ENCODE data around the gene KIF23.

The KIF23 gene

DNA sequence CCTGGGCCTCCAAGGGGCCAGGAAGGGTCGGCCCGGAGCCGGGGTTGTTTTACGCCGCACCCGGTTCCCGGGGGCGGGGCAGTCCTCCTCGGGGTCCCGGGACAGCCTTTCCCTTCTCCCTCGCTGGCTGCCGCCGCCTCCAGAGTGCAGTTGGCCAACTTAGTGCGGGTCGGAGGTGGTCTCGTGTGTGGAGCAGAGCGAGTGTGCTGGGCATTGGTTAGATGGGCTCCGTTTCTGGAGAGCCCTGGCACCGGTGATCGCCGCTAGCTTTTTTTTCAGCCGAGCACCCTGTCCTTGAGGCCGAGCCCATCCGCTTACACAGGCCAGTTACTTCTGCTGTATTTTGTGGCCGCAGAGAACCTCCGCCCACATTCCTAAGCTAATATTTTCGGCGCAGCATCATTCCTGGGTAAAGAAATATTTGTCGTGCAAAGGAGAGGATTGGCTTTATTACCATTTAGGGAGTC is 585 bp downstream of the KIF23 start:
- H3K27ac ChIP-seq (replicated peaks; ENCODE audit: low read length): peak overlapping the region; percentile 86
- no peaks in the 10 kb centered on the region for H3K27me3 ChIP-seq (ENCODE audit: control insufficient read depth in 3 of 3, insufficient read depth in 3 of 3, low read depth in 1 of 3, low read length in 3 of 3)
- peak overlapping the region; percentile 99 for H2BK5ac ChIP-seq (ENCODE audit: low read length)
- H2BK15ac ChIP-seq (ENCODE audit: low read length): no peak overlapping the region
- H3K14ac ChIP-seq (ENCODE audit: low read length): peak overlapping the region; percentile 95
- H3K4me3 ChIP-seq (ENCODE audit: low read length in 2 of 2): peak overlapping the region; percentile 99
- H3K23ac ChIP-seq (ENCODE audit: low read depth, low read length, poor library complexity): peak overlapping the region; percentile 95
- H2BK120ac ChIP-seq (ENCODE audit: low read depth, low read length): no peak overlapping the region
- peak overlapping the region; percentile 67 for H3K4me2 ChIP-seq (ENCODE audit: insufficient read depth, low read length, poor library complexity, severe bottlenecking)
- H3K18ac ChIP-seq (ENCODE audit: low read length): peak overlapping the region; percentile 98
- H2BK12ac ChIP-seq (ENCODE audit: low read length): no peak overlapping the region
- DNase-seq (ENCODE audit: low spot score): peak; percentile 24
- peak overlapping the region; percentile 97 for H3K9ac ChIP-seq (ENCODE audit: low read depth, low read length, poor library complexity)
- peaks cover 0 to 2% of the 10 kb centered on the region in 2 donors for H3K4me1 ChIP-seq (ENCODE audit: control insufficient read depth in 2 of 2, insufficient read depth in 1 of 2, low read depth in 1 of 2, low read length in 2 of 2)
- H2AFZ ChIP-seq (ENCODE audit: low read length): peak overlapping the region; percentile 98
- peaks cover 1% of the 10 kb centered on the region for H3K79me1 ChIP-seq (ENCODE audit: low read depth, low read length)
- peak overlapping the region; percentile 49 for H2AK5ac ChIP-seq (ENCODE audit: low read depth, low read length)
- H3K9me3 ChIP-seq (replicated peaks in 1 of 2; ENCODE audit: control insufficient read depth in 2 of 2, insufficient read depth in 1 of 2, low read depth in 1 of 2, low read length in 2 of 2): no peaks in the 10 kb centered on the region
- H4K8ac ChIP-seq (ENCODE audit: low read depth, low read length): no peak overlapping the region
- no CpG with 5 or more reads among the region's 29 CpGs for WGBS, 2 donors (ENCODE audit: extremely low coverage in 2 of 2, insufficient read length in 2 of 2, insufficient replicate concordance in 1 of 2)
- peak overlapping the region; percentile 92 for H4K91ac ChIP-seq (ENCODE audit: low read depth, low read length, poor library complexity)
- H3K4ac ChIP-seq (ENCODE audit: low read length): no peak overlapping the region
- H3K36me3 ChIP-seq (replicated peaks in 1 of 2; ENCODE audit: control insufficient read depth in 2 of 2, insufficient read depth in 2 of 2, low read length in 2 of 2): peaks cover 8 to 37% of the 10 kb centered on the region in 2 donors

DNA sequence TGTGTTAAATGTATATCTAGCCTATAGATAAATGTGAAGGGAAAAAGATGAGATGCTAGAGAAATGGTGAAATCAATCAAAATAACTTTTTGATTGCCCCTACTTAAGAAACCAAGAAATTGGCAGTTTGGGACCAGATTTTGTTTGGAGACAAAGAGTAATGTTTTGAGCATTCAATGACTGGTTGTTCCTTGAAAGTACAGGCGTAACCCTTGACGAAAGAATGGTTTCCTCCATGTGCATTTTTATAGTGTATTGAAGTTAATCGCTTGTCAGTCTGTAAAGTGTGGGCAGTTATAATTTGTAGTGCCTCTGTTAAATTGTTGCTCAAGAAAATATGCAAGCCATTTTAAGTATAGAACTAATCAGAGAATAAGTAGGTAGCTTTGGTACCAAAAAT is 1.2 kb downstream of the KIF23 start:
- Histone ChIP-seq H3K9ac (ENCODE audit: low read depth, low read length, poor library complexity) (no peak overlapping the region), H3K14ac (ENCODE audit: low read length) (no peak overlapping the region)
- DNase-seq (ENCODE audit: low spot score): no peak

DNA sequence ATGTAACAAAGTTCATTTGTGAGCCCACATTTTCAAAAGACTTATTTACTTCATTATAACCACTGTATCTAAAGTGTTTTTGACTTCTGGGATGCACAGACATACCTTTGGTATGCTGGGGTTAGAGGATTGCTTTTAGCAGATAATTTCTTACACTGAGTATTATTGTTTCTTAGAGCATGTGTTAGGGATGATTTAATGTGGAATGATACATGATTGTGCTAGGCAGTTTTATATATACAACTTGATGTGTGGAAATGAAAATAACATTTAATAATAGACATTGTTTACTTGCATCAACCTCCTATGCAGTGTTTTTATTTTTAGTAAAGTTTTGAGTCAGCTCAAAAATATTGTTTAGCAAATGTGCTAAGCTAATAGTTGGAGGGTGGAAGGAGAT is 3.4 kb downstream of the KIF23 start:
- no peak overlapping the region for H3K23ac ChIP-seq (ENCODE audit: low read depth, low read length, poor library complexity)
- H3K4me1 ChIP-seq (ENCODE audit: control insufficient read depth in 2 of 2, insufficient read depth in 1 of 2, low read depth in 1 of 2, low read length in 2 of 2): peaks cover 0 to 2% of the 10 kb centered on the region in 2 donors
- no peak overlapping the region for H4K8ac ChIP-seq (ENCODE audit: low read depth, low read length)
- H2AK5ac ChIP-seq (ENCODE audit: low read depth, low read length): no peak overlapping the region
- H3K9ac ChIP-seq (ENCODE audit: low read depth, low read length, poor library complexity): no peak overlapping the region
- no peak overlapping the region for H3K18ac ChIP-seq (ENCODE audit: low read length)
- H3K4me2 ChIP-seq (ENCODE audit: insufficient read depth, low read length, poor library complexity, severe bottlenecking): no peak overlapping the region
- no peak overlapping the region for H2AFZ ChIP-seq (ENCODE audit: low read length)
- no peak overlapping the region for H2BK15ac ChIP-seq (ENCODE audit: low read length)
- H2BK120ac ChIP-seq (ENCODE audit: low read depth, low read length): no peak overlapping the region
- no peak overlapping the region for H3K14ac ChIP-seq (ENCODE audit: low read length)
- H3K27me3 ChIP-seq (ENCODE audit: control insufficient read depth in 3 of 3, insufficient read depth in 3 of 3, low read depth in 1 of 3, low read length in 3 of 3): no peaks in the 10 kb centered on the region
- no peak overlapping the region for H2BK12ac ChIP-seq (ENCODE audit: low read length)
- H3K9me3 ChIP-seq (replicated peaks in 1 of 2; ENCODE audit: control insufficient read depth in 2 of 2, insufficient read depth in 1 of 2, low read depth in 1 of 2, low read length in 2 of 2): no peaks in the 10 kb centered on the region
- no peak overlapping the region for H4K91ac ChIP-seq (ENCODE audit: low read depth, low read length, poor library complexity)
- peaks cover 16 to 65% of the 10 kb centered on the region in 2 donors for H3K36me3 ChIP-seq (replicated peaks in 1 of 2; ENCODE audit: control insufficient read depth in 2 of 2, insufficient read depth in 2 of 2, low read length in 2 of 2)
- no peak overlapping the region for H2BK5ac ChIP-seq (ENCODE audit: low read length)
- no peak for DNase-seq (ENCODE audit: low spot score)
- no peak overlapping the region for H3K4ac ChIP-seq (ENCODE audit: low read length)
- no peak overlapping the region for H3K27ac ChIP-seq (replicated peaks; ENCODE audit: low read length)
- peaks cover 1% of the 10 kb centered on the region for H3K79me1 ChIP-seq (ENCODE audit: low read depth, low read length)
- no peak overlapping the region for H3K4me3 ChIP-seq (ENCODE audit: low read length in 2 of 2)

More for the DNA sequence above, 1.2 kb downstream of the KIF23 start:
- Histone ChIP-seq H2BK15ac (ENCODE audit: low read length) (no peak overlapping the region), H4K91ac (ENCODE audit: low read depth, low read length, poor library complexity) (no peak overlapping the region), H3K4me2 (ENCODE audit: insufficient read depth, low read length, poor library complexity, severe bottlenecking) (peak overlapping the region; percentile 43), H3K18ac (ENCODE audit: low read length) (no peak overlapping the region), H3K4ac (ENCODE audit: low read length) (no peak overlapping the region), H3K4me1 (ENCODE audit: control insufficient read depth in 2 of 2, insufficient read depth in 1 of 2, low read depth in 1 of 2, low read length in 2 of 2) (peaks cover 0 to 2% of the 10 kb centered on the region in 2 donors), H3K4me3 (ENCODE audit: low read length in 2 of 2) (peak overlapping the region; percentile 72 to 99), H2AFZ (ENCODE audit: low read length) (no peak overlapping the region), H3K79me1 (ENCODE audit: low read depth, low read length) (peaks cover 1% of the 10 kb centered on the region), H3K23ac (ENCODE audit: low read depth, low read length, poor library complexity) (no peak overlapping the region), H2BK12ac (ENCODE audit: low read length) (no peak overlapping the region), H3K27ac (replicated peaks; ENCODE audit: low read length) (no peak overlapping the region), H2AK5ac (ENCODE audit: low read depth, low read length) (no peak overlapping the region), H2BK120ac (ENCODE audit: low read depth, low read length) (no peak overlapping the region), H3K36me3 (replicated peaks in 1 of 2; ENCODE audit: control insufficient read depth in 2 of 2, insufficient read depth in 2 of 2, low read length in 2 of 2) (peaks cover 11 to 43% of the 10 kb centered on the region in 2 donors), H3K27me3 (ENCODE audit: control insufficient read depth in 3 of 3, insufficient read depth in 3 of 3, low read depth in 1 of 3, low read length in 3 of 3) (no peaks in the 10 kb centered on the region), H4K8ac (ENCODE audit: low read depth, low read length) (no peak overlapping the region), H3K9me3 (replicated peaks in 1 of 2; ENCODE audit: control insufficient read depth in 2 of 2, insufficient read depth in 1 of 2, low read depth in 1 of 2, low read length in 2 of 2) (no peaks in the 10 kb centered on the region), H2BK5ac (ENCODE audit: low read length) (no peak overlapping the region)
- no CpG with 5 or more reads among the region's 3 CpGs for WGBS, 2 donors (ENCODE audit: extremely low coverage in 2 of 2, insufficient read length in 2 of 2, insufficient replicate concordance in 1 of 2)

DNA sequence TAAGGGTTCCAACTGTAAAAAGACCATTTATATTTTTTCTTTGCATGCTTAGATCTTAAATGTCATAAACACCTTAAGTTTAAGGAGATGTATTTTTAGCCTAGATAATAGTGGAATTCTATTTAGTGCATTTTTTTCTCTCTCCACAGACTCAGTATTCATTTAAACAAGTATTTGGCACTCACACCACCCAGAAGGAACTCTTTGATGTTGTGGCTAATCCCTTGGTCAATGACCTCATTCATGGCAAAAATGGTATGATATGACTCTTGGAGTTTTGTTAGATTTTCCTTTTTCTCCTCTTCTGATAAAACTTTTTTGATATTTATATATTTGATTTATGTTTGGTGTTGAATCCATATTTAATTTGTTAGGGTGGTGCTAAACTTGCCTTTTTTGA is 7.3 kb downstream of the KIF23 start:
- Histone ChIP-seq H2BK15ac (ENCODE audit: low read length) (no peak overlapping the region), H3K4ac (ENCODE audit: low read length) (no peak overlapping the region), H2BK12ac (ENCODE audit: low read length) (no peak overlapping the region), H3K4me3 (ENCODE audit: low read length in 2 of 2) (no peak overlapping the region), H3K79me1 (ENCODE audit: low read depth, low read length) (no peaks in the 10 kb centered on the region), H3K9ac (ENCODE audit: low read depth, low read length, poor library complexity) (no peak overlapping the region), H4K91ac (ENCODE audit: low read depth, low read length, poor library complexity) (no peak overlapping the region), H4K8ac (ENCODE audit: low read depth, low read length) (no peak overlapping the region), H3K4me2 (ENCODE audit: insufficient read depth, low read length, poor library complexity, severe bottlenecking) (no peak overlapping the region), H3K36me3 (replicated peaks in 1 of 2; ENCODE audit: control insufficient read depth in 2 of 2, insufficient read depth in 2 of 2, low read length in 2 of 2) (peaks cover 29 to 97% of the 10 kb centered on the region in 2 donors), H3K14ac (ENCODE audit: low read length) (no peak overlapping the region), H2BK120ac (ENCODE audit: low read depth, low read length) (no peak overlapping the region), H2AFZ (ENCODE audit: low read length) (no peak overlapping the region), H3K23ac (ENCODE audit: low read depth, low read length, poor library complexity) (no peak overlapping the region), H2AK5ac (ENCODE audit: low read depth, low read length) (no peak overlapping the region), H3K4me1 (ENCODE audit: control insufficient read depth in 2 of 2, insufficient read depth in 1 of 2, low read depth in 1 of 2, low read length in 2 of 2) (no peaks in the 10 kb centered on the region), H3K9me3 (replicated peaks in 1 of 2; ENCODE audit: control insufficient read depth in 2 of 2, insufficient read depth in 1 of 2, low read depth in 1 of 2, low read length in 2 of 2) (no peaks in the 10 kb centered on the region), H2BK5ac (ENCODE audit: low read length) (no peak overlapping the region), H3K27ac (replicated peaks; ENCODE audit: low read length) (no peak overlapping the region), H3K27me3 (ENCODE audit: control insufficient read depth in 3 of 3, insufficient read depth in 3 of 3, low read depth in 1 of 3, low read length in 3 of 3) (no peaks in the 10 kb centered on the region), H3K18ac (ENCODE audit: low read length) (no peak overlapping the region)
- no peak for DNase-seq (ENCODE audit: low spot score)

Measured in neuronal stem cell (in vitro differentiated cells).